Sigmoid colon (tissue), 4 donors: ENCODE measurements around the gene FOXN3.

Experiments used
- POLR2A ChIP-seq, 2 donors: fragments of 450-650 bp; IDR thresholded peaks; one replicate each; pipeline ENCODE4 v1.6.1; 2016; ENCODE audit warnings: antibody characterized with exemption in 2 of 2, mild to moderate bottlenecking in 2 of 2, moderate library complexity in 2 of 2
- POLR2AphosphoS5 ChIP-seq, 4 donors: sonication (generic); formaldehyde crosslinking; IDR thresholded peaks; one replicate each; pipeline ENCODE4 v1.6.1; 2017; ENCODE audit warnings: antibody characterized with exemption in 4 of 4
- TF ChIP-seq, protein P1 (sequence below), 4 experiments: fragments of 450-650 bp in 3 of 4; fragments of 200-600 bp in 1 of 4; IDR thresholded peaks; one replicate each; pipeline ENCODE4 v1.5.1; 2016 to 2019; ENCODE audit warnings: antibody characterized with exemption in 4 of 4, mild to moderate bottlenecking in 3 of 4, moderate library complexity in 2 of 4

GRCh38 chr14:89219051-89219450, 198.0 kb downstream of the FOXN3 start:
- TF ChIP-seq, protein P1, sequence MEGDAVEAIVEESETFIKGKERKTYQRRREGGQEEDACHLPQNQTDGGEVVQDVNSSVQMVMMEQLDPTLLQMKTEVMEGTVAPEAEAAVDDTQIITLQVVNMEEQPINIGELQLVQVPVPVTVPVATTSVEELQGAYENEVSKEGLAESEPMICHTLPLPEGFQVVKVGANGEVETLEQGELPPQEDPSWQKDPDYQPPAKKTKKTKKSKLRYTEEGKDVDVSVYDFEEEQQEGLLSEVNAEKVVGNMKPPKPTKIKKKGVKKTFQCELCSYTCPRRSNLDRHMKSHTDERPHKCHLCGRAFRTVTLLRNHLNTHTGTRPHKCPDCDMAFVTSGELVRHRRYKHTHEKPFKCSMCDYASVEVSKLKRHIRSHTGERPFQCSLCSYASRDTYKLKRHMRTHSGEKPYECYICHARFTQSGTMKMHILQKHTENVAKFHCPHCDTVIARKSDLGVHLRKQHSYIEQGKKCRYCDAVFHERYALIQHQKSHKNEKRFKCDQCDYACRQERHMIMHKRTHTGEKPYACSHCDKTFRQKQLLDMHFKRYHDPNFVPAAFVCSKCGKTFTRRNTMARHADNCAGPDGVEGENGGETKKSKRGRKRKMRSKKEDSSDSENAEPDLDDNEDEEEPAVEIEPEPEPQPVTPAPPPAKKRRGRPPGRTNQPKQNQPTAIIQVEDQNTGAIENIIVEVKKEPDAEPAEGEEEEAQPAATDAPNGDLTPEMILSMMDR (IDR thresholded peaks at IDR 0.05): no peak
- TF ChIP-seq POLR2A (IDR thresholded peaks at IDR 0.05): no peak
- no peak for TF ChIP-seq POLR2AphosphoS5 (IDR thresholded peaks at IDR 0.05)
